Raji (cell line): ENCODE measurements around the gene HNRNPA2B1.

Experiments used
- POLR2A ChIP-seq: IDR thresholded peaks from 2 replicates; pipeline ENCODE4 v1.6.1; 2011; ENCODE audit warnings: low read depth, low read length, control low read depth; ENCODE audit not compliant: insufficient read depth

The HNRNPA2B1 gene

DNA sequence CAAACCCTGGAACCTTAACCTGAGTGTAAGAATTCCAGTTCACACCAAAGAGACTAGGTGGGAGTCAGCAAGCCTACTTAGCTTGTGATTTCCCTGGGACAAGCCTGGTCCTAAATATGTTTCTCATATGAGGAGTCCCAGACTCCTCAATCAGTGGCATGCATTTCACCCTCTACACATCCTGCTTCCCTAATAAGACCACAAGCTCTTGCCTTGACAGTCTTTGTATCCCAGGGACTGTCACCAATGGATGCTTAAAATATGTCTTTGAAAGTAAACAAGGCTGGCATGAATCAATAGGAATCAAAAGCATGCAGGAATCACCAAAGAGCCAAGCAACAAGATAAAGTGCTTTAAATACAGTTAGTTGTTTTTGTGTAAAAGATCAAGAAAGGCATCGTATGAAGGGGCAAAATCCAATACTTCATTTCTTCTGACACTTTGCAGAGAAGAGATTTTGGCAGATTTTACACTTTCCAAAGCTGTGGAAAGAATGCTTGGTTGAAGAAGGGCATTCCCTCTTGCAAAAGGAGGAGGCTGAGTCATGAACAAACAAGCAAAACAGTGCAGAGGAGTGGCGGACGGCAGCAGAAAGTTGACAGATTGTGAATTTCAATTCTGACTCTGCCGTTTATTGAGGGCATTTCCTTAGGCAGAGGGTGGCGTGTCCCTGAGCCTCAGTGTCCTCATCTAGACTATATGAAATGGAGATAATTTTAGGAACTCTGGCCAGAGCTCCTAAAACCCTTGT is 57.1 kb downstream of the HNRNPA2B1 start:
- no peak for TF ChIP-seq POLR2A

- no peak for TF ChIP-seq POLR2A
These were observed 59.5 kb downstream of the HNRNPA2B1 start for GRCh38 chr7:26141077-26141476.

- no peak for TF ChIP-seq POLR2A
These were observed 60.2 kb downstream of the HNRNPA2B1 start for GRCh38 chr7:26140380-26140779.
